K562 (cell line): Measurements from ENCODE around the gene TP53I13. TPM values are rescaled to one million over a fixed set of nuclear protein-coding genes. Genes with fewer than 3 reads are reported as not detected.

ENCODE experiments used
- ETS1 ChIP-seq: conservative IDR thresholded peaks from 2 replicates; pipeline ENCODE4 v1.6.1; 2011; ENCODE audit warnings: low read depth, mild to moderate bottlenecking, low read length; ENCODE audit not compliant: control insufficient read depth
- GTF2F1 ChIP-seq: IDR thresholded peaks from 2 replicates; pipeline ENCODE4 v1.6.1; 2011; ENCODE audit warnings: low read depth, low read length, improper control_type of control experiment
- HDGF ChIP-seq: fragments of 450-650 bp; IDR thresholded peaks from 2 replicates; pipeline ENCODE4 v1.6.1; 2016
- HMGN3 ChIP-seq: IDR thresholded peaks from 2 replicates; pipeline ENCODE4 v1.6.1; 2011; ENCODE audit warnings: borderline replicate concordance, low read depth, mild to moderate bottlenecking, mixed read lengths, low read length; ENCODE audit not compliant: insufficient read length; ENCODE audit errors: extremely low read depth
- NR2C1 ChIP-seq, 2 experiments: fragments of 450-650 bp; IDR thresholded peaks; 2 replicates each; pipeline ENCODE4 v1.6.1; 2017; ENCODE audit warnings: mild to moderate bottlenecking in 2 of 2, antibody characterized with exemption in 1 of 2, inconsistent platforms in 1 of 2, missing compliant biosample characterization in 1 of 2, missing genetic modification characterization in 1 of 2
- PRMT5 ChIP-seq: sonication (generic); formaldehyde crosslinking; IDR thresholded peaks from 2 replicates; pipeline ENCODE4 v1.5.0; 2020; ENCODE audit warnings: missing genetic modification reagents
- SMAD3 ChIP-seq: fragments of 450-650 bp; formaldehyde crosslinking; conservative IDR thresholded peaks from 2 replicates; pipeline ENCODE4 v1.4.0; 2020; ENCODE audit warnings: mild to moderate bottlenecking
- STAG1 ChIP-seq: sonication (generic); formaldehyde crosslinking; IDR thresholded peaks from 2 replicates; pipeline ENCODE4 v1.5.0; 2020; ENCODE audit warnings: missing genetic modification reagents, borderline replicate concordance
- ZBTB8A ChIP-seq: fragments of 450-650 bp; IDR thresholded peaks from 2 replicates; pipeline ENCODE4 v1.6.1; 2018; ENCODE audit warnings: mild to moderate bottlenecking, moderate library complexity; ENCODE audit not compliant: partially characterized antibody
- ZC3H11A ChIP-seq: IDR thresholded peaks from 2 replicates; pipeline ENCODE4 v1.6.1; 2012; ENCODE audit warnings: low read depth, low read length, improper control_type of control experiment
- ZFX ChIP-seq: sonication (generic); formaldehyde crosslinking; IDR thresholded peaks from 2 replicates; pipeline ENCODE4 v1.8.0; 2022; ENCODE audit warnings: mild to moderate bottlenecking, missing genetic modification reagents, moderate library complexity
- ZNF197 ChIP-seq: fragments of 200-800 bp; sonication (Bioruptor generic); IDR thresholded peaks from 2 replicates; pipeline ENCODE4 v1.6.1; 2016; ENCODE audit warnings: low read depth, missing genetic modification characterization, missing compliant biosample characterization
- polyA plus RNA-seq, 8 experiments: library from polyadenylated mRNA; depleted of rRNA in 4 of 8; stranded (reverse) in 5 of 8; unstranded in 3 of 8; fragments of >200 nt; fragmentation: Nextera tagmentation in 2 of 8; fragmentation: Illumina TruSeq in 1 of 8; extraction: Ambion mirVana in 2 of 8; extraction: Trizol in 1 of 8; gene quantifications; 2 replicates each; pipeline versions ENCODE4 v1.2.1 to v1.2.3, GENCODE V29; 2011 to 2014; ENCODE audit warnings: inconsistent platforms in 1 of 8, missing spikeins in 1 of 8
- total RNA-seq, 7 experiments: library from RNA; depleted of rRNA in 6 of 7; stranded (reverse); fragments of >200 nt in 6 of 7; fragmentation: Illumina TruSeq in 2 of 7; extraction: Trizol in 2 of 7; gene quantifications; 2 replicates each; pipeline versions ENCODE4 v1.2.1 to v1.2.3, GENCODE V29; 2011 to 2021; ENCODE audit warnings: low replicate concordance in 1 of 7
- TF ChIP-seq, protein P1 (sequence below), 2 experiments: fragments of 450-650 bp in 1 of 2; sonication (generic) in 1 of 2; formaldehyde crosslinking in 1 of 2; IDR thresholded peaks in 1 of 2; conservative IDR thresholded peaks in 1 of 2; 2 replicates each; pipeline versions ENCODE4 v1.6.1 to v1.8.1; 2016 to 2023; ENCODE audit warnings: mild to moderate bottlenecking in 2 of 2, moderate library complexity in 2 of 2, inconsistent platforms in 1 of 2, missing genetic modification reagents in 1 of 2
- TF ChIP-seq, protein P2 (sequence below): fragments of 450-650 bp; IDR thresholded peaks from 2 replicates; pipeline ENCODE4 v1.6.1; 2016; ENCODE audit warnings: low read depth
- TF ChIP-seq, protein P3 (sequence below), 2 experiments: IDR thresholded peaks; 2 replicates each; pipeline ENCODE4 v1.6.1; 2011; ENCODE audit warnings: borderline replicate concordance in 1 of 2, control low read depth in 1 of 2, low read depth in 1 of 2, low read length in 1 of 2, mild to moderate bottlenecking in 1 of 2, mixed read lengths in 1 of 2, moderate library complexity in 1 of 2; ENCODE audit not compliant: insufficient read depth in 1 of 2, insufficient read length in 1 of 2, poor library complexity in 1 of 2, severe bottlenecking in 1 of 2; ENCODE audit errors: extremely low read depth in 1 of 2

TP53I13 gene
- total and polyA plus RNA-seq, 9 of the 15 experiments (the other 6 are each of a cell fraction or from before 2014, with no cell fraction given) = 0.08 to 28.3 (median 9.1) TPM

DNA sequence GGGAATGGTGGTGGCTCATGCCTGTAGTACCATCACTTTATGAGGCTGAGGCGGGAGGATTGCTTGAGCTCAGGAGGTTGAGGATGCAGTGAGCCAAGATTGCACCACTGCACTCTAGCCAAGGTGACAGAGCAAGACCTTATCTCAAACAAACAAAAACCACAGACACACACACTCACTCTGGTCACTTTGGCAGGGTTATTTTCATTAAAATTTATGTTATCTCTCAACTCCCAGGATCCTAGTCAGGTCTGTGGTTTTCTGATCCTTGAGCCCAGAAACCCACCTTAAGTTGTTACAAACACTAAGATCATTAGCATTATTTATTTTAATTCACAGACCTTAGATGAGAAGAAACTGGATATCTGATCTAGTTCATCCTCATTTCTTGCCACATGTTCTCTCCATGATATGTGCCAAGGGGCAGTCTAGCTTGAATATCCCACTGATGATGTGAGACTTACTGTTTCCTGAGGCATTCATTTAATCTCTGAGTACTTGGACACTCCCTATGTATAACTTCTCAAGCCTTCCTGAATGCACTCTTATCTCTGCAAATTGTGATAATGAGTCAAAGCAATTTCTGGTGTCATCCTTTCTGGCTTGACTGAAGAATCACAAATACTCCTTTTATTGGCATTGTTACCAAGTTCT is 11.3 kb upstream of the TP53I13 start (continued):
- TF ChIP-seq HDGF (no peak), STAG1 (CRISPR knock-in tag) (no peak), ZFX (CRISPR knock-in tag) (no peak), ZC3H11A (no peak), GTF2F1 (no peak), HMGN3 (peak; percentile 61), SMAD3 (CRISPR knock-in tag) (no peak), PRMT5 (no peak), ZNF197 (no peak), NR2C1 (IDR thresholded peaks at IDR 0.05) (no peak), NR2C1 (tag; IDR thresholded peaks at IDR 0.05) (no peak), ZBTB8A (no peak), ETS1 (no peak)
- TF ChIP-seq, protein P1, sequence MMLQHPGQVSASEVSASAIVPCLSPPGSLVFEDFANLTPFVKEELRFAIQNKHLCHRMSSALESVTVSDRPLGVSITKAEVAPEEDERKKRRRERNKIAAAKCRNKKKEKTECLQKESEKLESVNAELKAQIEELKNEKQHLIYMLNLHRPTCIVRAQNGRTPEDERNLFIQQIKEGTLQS (IDR thresholded peaks at IDR 0.05) = peak; percentile 72; the same call in 1 of the 2 replicates
- TF ChIP-seq, protein P1 (CRISPR knock-in tag; conservative IDR thresholded peaks at IDR 0.05) = no peak
- TF ChIP-seq, protein P2, sequence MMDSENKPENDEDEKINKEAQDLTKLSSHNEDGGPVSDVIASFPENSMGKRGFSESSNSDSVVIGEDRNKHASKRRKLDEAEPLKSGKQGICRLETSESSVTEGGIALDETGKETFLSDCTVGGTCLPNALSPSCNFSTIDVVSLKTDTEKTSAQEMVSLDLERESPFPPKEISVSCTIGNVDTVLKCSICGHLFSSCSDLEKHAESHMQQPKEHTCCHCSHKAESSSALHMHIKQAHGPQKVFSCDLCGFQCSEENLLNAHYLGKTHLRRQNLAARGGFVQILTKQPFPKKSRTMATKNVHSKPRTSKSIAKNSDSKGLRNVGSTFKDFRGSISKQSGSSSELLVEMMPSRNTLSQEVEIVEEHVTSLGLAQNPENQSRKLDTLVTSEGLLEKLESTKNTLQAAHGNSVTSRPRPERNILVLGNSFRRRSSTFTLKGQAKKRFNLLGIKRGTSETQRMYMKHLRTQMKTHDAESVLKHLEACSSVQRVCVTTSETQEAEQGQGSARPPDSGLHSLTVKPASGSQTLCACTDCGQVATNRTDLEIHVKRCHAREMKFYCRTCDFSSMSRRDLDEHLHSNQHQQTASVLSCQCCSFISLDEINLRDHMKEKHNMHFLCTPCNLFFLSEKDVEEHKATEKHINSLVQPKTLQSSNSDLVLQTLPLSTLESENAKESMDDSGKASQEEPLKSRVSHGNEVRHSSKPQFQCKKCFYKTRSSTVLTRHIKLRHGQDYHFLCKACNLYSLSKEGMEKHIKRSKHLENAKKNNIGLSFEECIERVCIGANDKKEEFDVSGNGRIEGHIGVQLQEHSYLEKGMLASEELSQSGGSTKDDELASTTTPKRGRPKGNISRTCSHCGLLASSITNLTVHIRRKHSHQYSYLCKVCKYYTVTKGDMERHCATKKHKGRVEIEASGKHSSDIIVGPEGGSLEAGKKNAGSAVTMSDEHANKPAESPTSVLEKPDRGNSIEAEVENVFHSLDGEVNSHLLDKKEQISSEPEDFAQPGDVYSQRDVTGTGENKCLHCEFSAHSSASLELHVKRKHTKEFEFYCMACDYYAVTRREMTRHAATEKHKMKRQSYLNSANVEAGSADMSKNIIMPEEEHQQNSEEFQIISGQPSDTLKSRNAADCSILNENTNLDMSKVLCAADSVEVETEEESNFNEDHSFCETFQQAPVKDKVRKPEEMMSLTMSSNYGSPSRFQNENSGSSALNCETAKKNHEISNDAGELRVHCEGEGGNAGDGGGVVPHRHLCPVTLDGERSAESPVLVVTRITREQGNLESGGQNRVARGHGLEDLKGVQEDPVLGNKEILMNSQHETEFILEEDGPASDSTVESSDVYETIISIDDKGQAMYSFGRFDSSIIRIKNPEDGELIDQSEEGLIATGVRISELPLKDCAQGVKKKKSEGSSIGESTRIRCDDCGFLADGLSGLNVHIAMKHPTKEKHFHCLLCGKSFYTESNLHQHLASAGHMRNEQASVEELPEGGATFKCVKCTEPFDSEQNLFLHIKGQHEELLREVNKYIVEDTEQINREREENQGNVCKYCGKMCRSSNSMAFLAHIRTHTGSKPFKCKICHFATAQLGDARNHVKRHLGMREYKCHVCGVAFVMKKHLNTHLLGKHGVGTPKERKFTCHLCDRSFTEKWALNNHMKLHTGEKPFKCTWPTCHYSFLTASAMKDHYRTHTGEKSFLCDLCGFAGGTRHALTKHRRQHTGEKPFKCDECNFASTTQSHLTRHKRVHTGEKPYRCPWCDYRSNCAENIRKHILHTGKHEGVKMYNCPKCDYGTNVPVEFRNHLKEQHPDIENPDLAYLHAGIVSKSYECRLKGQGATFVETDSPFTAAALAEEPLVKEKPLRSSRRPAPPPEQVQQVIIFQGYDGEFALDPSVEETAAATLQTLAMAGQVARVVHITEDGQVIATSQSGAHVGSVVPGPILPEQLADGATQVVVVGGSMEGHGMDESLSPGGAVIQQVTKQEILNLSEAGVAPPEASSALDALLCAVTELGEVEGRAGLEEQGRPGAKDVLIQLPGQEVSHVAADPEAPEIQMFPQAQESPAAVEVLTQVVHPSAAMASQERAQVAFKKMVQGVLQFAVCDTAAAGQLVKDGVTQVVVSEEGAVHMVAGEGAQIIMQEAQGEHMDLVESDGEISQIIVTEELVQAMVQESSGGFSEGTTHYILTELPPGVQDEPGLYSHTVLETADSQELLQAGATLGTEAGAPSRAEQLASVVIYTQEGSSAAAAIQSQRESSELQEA = no peak
- TF ChIP-seq, protein P3, sequence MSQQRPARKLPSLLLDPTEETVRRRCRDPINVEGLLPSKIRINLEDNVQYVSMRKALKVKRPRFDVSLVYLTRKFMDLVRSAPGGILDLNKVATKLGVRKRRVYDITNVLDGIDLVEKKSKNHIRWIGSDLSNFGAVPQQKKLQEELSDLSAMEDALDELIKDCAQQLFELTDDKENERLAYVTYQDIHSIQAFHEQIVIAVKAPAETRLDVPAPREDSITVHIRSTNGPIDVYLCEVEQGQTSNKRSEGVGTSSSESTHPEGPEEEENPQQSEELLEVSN (IDR thresholded peaks at IDR 0.05; ENCODE audit: borderline replicate concordance in 1 of 2, extremely low read depth in 1 of 2, insufficient read depth in 1 of 2, insufficient read length in 1 of 2, low read depth in 1 of 2, low read length in 1 of 2, poor library complexity in 1 of 2, severe bottlenecking in 1 of 2) = no peak
